ENCODE measurements around the gene CAMKMT.
"Not testable (repeated sequence)": the region's sequence is repeated elsewhere in the genome, so short reads cannot be mapped to it uniquely, and the experiment has no call there.

The CAMKMT gene

GRCh38 chr2:44450082-44450481 lies 88.3 kb downstream of the CAMKMT start:
- DNase-seq = no peak

GRCh38 chr2:44450806-44451205 lies 89.1 kb downstream of the CAMKMT start:
- no peak for DNase-seq

- DNase-seq = no peak
Measured at GRCh38 chr2:44452069-44452583, 90.4 kb downstream of the CAMKMT start.

- no peak for DNase-seq
Measured at GRCh38 chr2:44453259-44453658, 91.5 kb downstream of the CAMKMT start.

GRCh38 chr2:44455877-44456276 lies 94.1 kb downstream of the CAMKMT start:
- DNase-seq = no peak

GRCh38 chr2:44456946-44457345 lies 95.2 kb downstream of the CAMKMT start:
- DNase-seq = no peak

- no peak for DNase-seq
Measured at GRCh38 chr2:44459739-44460138, 98.0 kb downstream of the CAMKMT start.

- DNase-seq = no peak
Measured at GRCh38 chr2:44462934-44463849, 101.4 kb downstream of the CAMKMT start.

GRCh38 chr2:44464437-44464836 lies 102.7 kb downstream of the CAMKMT start:
- no peak for DNase-seq

- no peak for DNase-seq
Measured at GRCh38 chr2:44470151-44470550, 108.4 kb downstream of the CAMKMT start.

GRCh38 chr2:44477657-44478414 lies 116.1 kb downstream of the CAMKMT start:
- no peak for DNase-seq

- DNase-seq = peak in 1 of 2 experiments; percentile 12
Measured at GRCh38 chr2:44479127-44479887, 117.6 kb downstream of the CAMKMT start.

- no peak for DNase-seq
Measured at GRCh38 chr2:44480068-44480467, 118.3 kb downstream of the CAMKMT start.

GRCh38 chr2:44487052-44487451 lies 125.3 kb downstream of the CAMKMT start:
- DNase-seq = no peak

- no peak for DNase-seq
Measured at GRCh38 chr2:44490726-44491125, 129.0 kb downstream of the CAMKMT start.

GRCh38 chr2:44494006-44494405 lies 132.3 kb downstream of the CAMKMT start:
- no peak for DNase-seq

- DNase-seq = no peak
Measured at GRCh38 chr2:44495035-44495434, 133.3 kb downstream of the CAMKMT start.

GRCh38 chr2:44495544-44495943 lies 133.8 kb downstream of the CAMKMT start:
- DNase-seq = no peak

- no peak for DNase-seq
Measured at GRCh38 chr2:44496130-44496529, 134.4 kb downstream of the CAMKMT start.

GRCh38 chr2:44498551-44498950 lies 136.8 kb downstream of the CAMKMT start:
- no peak for DNase-seq

GRCh38 chr2:44505664-44506063 lies 143.9 kb downstream of the CAMKMT start:
- DNase-seq = not testable (repeated sequence)

- DNase-seq = no peak
Measured at GRCh38 chr2:44510246-44510645, 148.5 kb downstream of the CAMKMT start.

- DNase-seq = no peak
Measured at GRCh38 chr2:44515416-44515815, 153.7 kb downstream of the CAMKMT start.
